ENCODE measurements around the gene NPY4R2. TPM values are rescaled to one million over a fixed set of nuclear protein-coding genes. Genes with fewer than 3 reads are reported as not detected.
"Not testable (repeated sequence)": the region's sequence is repeated elsewhere in the genome, so short reads cannot be mapped to it uniquely, and the experiment has no call there.

Gene NPY4R2
- total RNA-seq, 4 donors from 2014 or later = 0.39 to 1.7 (median 1.3) TPM; not detected in 1

GRCh38 chr10:47942351-47943019, 24.0 kb downstream of the NPY4R2 start:
- not testable (repeated sequence) for H3K36me3 ChIP-seq; H3K27ac ChIP-seq; H3K4me1 ChIP-seq; H3K4me3 ChIP-seq; H3K27me3 ChIP-seq; H3K9me3 ChIP-seq; DNase-seq (ENCODE audit: low spot score in 2 of 2)
- WGBS = 60% methylated on average over 1 of the region's 8 CpGs

GRCh38 chr10:47943328-47943727, 24.9 kb downstream of the NPY4R2 start:
- not testable (repeated sequence) for DNase-seq (ENCODE audit: low spot score in 2 of 2); H3K9me3 ChIP-seq; H3K27ac ChIP-seq; H3K4me1 ChIP-seq; H3K27me3 ChIP-seq; H3K36me3 ChIP-seq; H3K4me3 ChIP-seq
- WGBS = no CpG with 5 or more reads among the region's 4 CpGs

GRCh38 chr10:47947424-47947823, 29.0 kb downstream of the NPY4R2 start:
- not testable (repeated sequence) for H3K36me3 ChIP-seq; DNase-seq (ENCODE audit: low spot score in 2 of 2); H3K4me1 ChIP-seq; H3K4me3 ChIP-seq; H3K27ac ChIP-seq; H3K27me3 ChIP-seq; H3K9me3 ChIP-seq
- 70% methylated on average over 1 of the region's 1 CpG for WGBS

- not testable (repeated sequence) for H3K27ac ChIP-seq; H3K4me3 ChIP-seq; H3K4me1 ChIP-seq; H3K9me3 ChIP-seq; H3K36me3 ChIP-seq; DNase-seq (ENCODE audit: low spot score in 2 of 2); H3K27me3 ChIP-seq
- 89% methylated on average over 8 of the region's 8 CpGs for WGBS
Observed at GRCh38 chr10:47957158-47957557, 38.7 kb downstream of the NPY4R2 start.

- H3K27ac ChIP-seq; H3K4me1 ChIP-seq; H3K9me3 ChIP-seq; H3K27me3 ChIP-seq; H3K4me3 ChIP-seq; DNase-seq (ENCODE audit: low spot score in 2 of 2); H3K36me3 ChIP-seq: not testable (repeated sequence)
- WGBS = 70% methylated on average over 2 of the region's 5 CpGs
Observed at GRCh38 chr10:47959677-47960076, 41.2 kb downstream of the NPY4R2 start.

GRCh38 chr10:47960699-47961098, 42.2 kb downstream of the NPY4R2 start:
- DNase-seq (ENCODE audit: low spot score in 2 of 2); H3K9me3 ChIP-seq; H3K36me3 ChIP-seq; H3K27me3 ChIP-seq; H3K27ac ChIP-seq; H3K4me1 ChIP-seq; H3K4me3 ChIP-seq: not testable (repeated sequence)
- WGBS = no CpG with 5 or more reads among the region's 2 CpGs

GRCh38 chr10:47962785-47963184, 44.3 kb downstream of the NPY4R2 start:
- no CpG with 5 or more reads among the region's 5 CpGs for WGBS
- H3K36me3 ChIP-seq; H3K4me1 ChIP-seq; DNase-seq (ENCODE audit: low spot score in 2 of 2); H3K9me3 ChIP-seq; H3K27me3 ChIP-seq; H3K4me3 ChIP-seq; H3K27ac ChIP-seq: not testable (repeated sequence)

- not testable (repeated sequence) for H3K27me3 ChIP-seq; H3K27ac ChIP-seq; H3K9me3 ChIP-seq; H3K4me3 ChIP-seq; H3K4me1 ChIP-seq; H3K36me3 ChIP-seq; DNase-seq (ENCODE audit: low spot score in 2 of 2)
- 40% methylated on average over 1 of the region's 14 CpGs for WGBS
Observed at GRCh38 chr10:47964280-47965063, 46.0 kb downstream of the NPY4R2 start.

GRCh38 chr10:47968988-47969387, 50.5 kb downstream of the NPY4R2 start:
- not testable (repeated sequence) for DNase-seq (ENCODE audit: low spot score in 2 of 2); H3K27me3 ChIP-seq; H3K4me1 ChIP-seq; H3K27ac ChIP-seq; H3K4me3 ChIP-seq; H3K9me3 ChIP-seq; H3K36me3 ChIP-seq
- WGBS = 91% methylated on average over 4 of the region's 6 CpGs

- H3K27ac ChIP-seq; H3K36me3 ChIP-seq; DNase-seq (ENCODE audit: low spot score in 2 of 2); H3K4me3 ChIP-seq; H3K9me3 ChIP-seq; H3K27me3 ChIP-seq; H3K4me1 ChIP-seq: not testable (repeated sequence)
- WGBS = 47% methylated on average over 2 of the region's 3 CpGs
Observed at GRCh38 chr10:47970047-47970446, 51.6 kb downstream of the NPY4R2 start.

GRCh38 chr10:47971598-47971997, 53.1 kb downstream of the NPY4R2 start:
- not testable (repeated sequence) for H3K27ac ChIP-seq; DNase-seq (ENCODE audit: low spot score in 2 of 2); H3K4me1 ChIP-seq; H3K9me3 ChIP-seq; H3K4me3 ChIP-seq; H3K27me3 ChIP-seq; H3K36me3 ChIP-seq
- no CpG with 5 or more reads among the region's 5 CpGs for WGBS

GRCh38 chr10:47972077-47972476, 53.6 kb downstream of the NPY4R2 start:
- not testable (repeated sequence) for H3K4me3 ChIP-seq; H3K36me3 ChIP-seq; H3K4me1 ChIP-seq; H3K9me3 ChIP-seq; H3K27ac ChIP-seq; DNase-seq (ENCODE audit: low spot score in 2 of 2); H3K27me3 ChIP-seq
- WGBS = no CpG with 5 or more reads among the region's 2 CpGs

All from suprapubic skin (tissue), 4 donors.